Fibroblast of lung (primary cell): Measurements from ENCODE around the gene DOCK7. TPM values are rescaled to one million over a fixed set of nuclear protein-coding genes. Genes with fewer than 3 reads are reported as not detected.
A peak's percentile ranks its signal among the peaks of the same experiment; 100 is the strongest.

Source experiments
- DNase-seq, 2 donors: peaks; one replicate each; pipeline versions ENCODE4 v3.0.0 to v3.0.0-alpha.2; 2010; ENCODE audit warnings: low read depth in 2 of 2
- H2AFZ ChIP-seq: 2 replicates; pipeline ENCODE4 v1.5.1; 2012; ENCODE audit warnings: low read length, control low read depth, inconsistent platforms
- H3K27ac ChIP-seq: 2 replicates; pipeline ENCODE4 v1.5.1; 2011; ENCODE audit warnings: low read length, control low read depth; ENCODE audit not compliant: insufficient read depth
- H3K27me3 ChIP-seq: 2 replicates; pipeline ENCODE4 v1.5.1; 2011; ENCODE audit warnings: mild to moderate bottlenecking, low read length; ENCODE audit not compliant: control insufficient read depth, insufficient read depth
- H3K36me3 ChIP-seq: 2 replicates; pipeline ENCODE4 v1.5.1; 2011; ENCODE audit warnings: low read length; ENCODE audit not compliant: control insufficient read depth, insufficient read depth
- H3K4me1 ChIP-seq: 2 replicates; pipeline ENCODE4 v1.5.1; 2011; ENCODE audit warnings: low read length; ENCODE audit not compliant: control insufficient read depth, insufficient read depth; ENCODE audit errors: extremely low read depth
- H3K4me2 ChIP-seq: 2 replicates; pipeline ENCODE4 v1.5.1; 2011; ENCODE audit warnings: low read length, control low read depth; ENCODE audit not compliant: insufficient read depth; ENCODE audit errors: extremely low read depth
- H3K4me3 ChIP-seq, 4 experiments: fragments of 200-600 bp in 1 of 4; sonication (generic) in 1 of 4; replicated peaks in 1 of 4; 2 replicates each; pipeline ENCODE4 v1.5.1; 2011 to 2016; ENCODE audit warnings: low read length in 4 of 4, low read depth in 3 of 4, mild to moderate bottlenecking in 3 of 4, control low read depth in 2 of 4, inconsistent platforms in 1 of 4, mixed read lengths in 1 of 4; ENCODE audit not compliant: insufficient read depth in 1 of 4; ENCODE audit errors: control extremely low read depth in 1 of 4
- H3K79me2 ChIP-seq: 2 replicates; pipeline ENCODE4 v1.5.1; 2012; ENCODE audit warnings: mild to moderate bottlenecking, low read length, inconsistent platforms; ENCODE audit not compliant: control insufficient read depth, insufficient read depth
- H3K9ac ChIP-seq: 2 replicates; pipeline ENCODE4 v1.5.1; 2011; ENCODE audit warnings: mild to moderate bottlenecking, low read length, control low read depth; ENCODE audit not compliant: insufficient read depth
- H3K9me3 ChIP-seq: 2 replicates; pipeline ENCODE4 v1.5.1; 2012; ENCODE audit warnings: low read depth, low read length; ENCODE audit not compliant: control insufficient read depth, insufficient read depth
- H4K20me1 ChIP-seq: 2 replicates; pipeline ENCODE4 v1.5.1; 2011; ENCODE audit warnings: low read length; ENCODE audit not compliant: control insufficient read depth, insufficient read depth; ENCODE audit errors: extremely low read depth
- CTCF ChIP-seq, 2 donors: IDR thresholded peaks in 1 of 2; conservative IDR thresholded peaks in 1 of 2; 1 replicate in 1 of 2; 2 replicates in 1 of 2; pipeline ENCODE4 v1.5.1; 2011 to 2012; ENCODE audit warnings: low read length in 2 of 2, control low read depth in 1 of 2, inconsistent platforms in 1 of 2, low read depth in 1 of 2, mild to moderate bottlenecking in 1 of 2
- EZH2 ChIP-seq: IDR thresholded peaks from 2 replicates; pipeline ENCODE4 v1.5.1; 2012; ENCODE audit warnings: low read length, control low read depth, mild to moderate bottlenecking; ENCODE audit errors: missing control alignments
- polyA plus RNA-seq, 2 donors: library from polyadenylated mRNA; depleted of rRNA in 1 of 2; stranded (reverse) in 1 of 2; unstranded in 1 of 2; fragments of >200 nt; gene quantifications; 2 replicates each; pipeline ENCODE4 v1.2.1, GENCODE V29; 2011 to 2012; ENCODE audit warnings: missing spikeins in 1 of 2
- total RNA-seq: library from RNA; depleted of rRNA; stranded (reverse); fragments of >200 nt; gene quantifications from 2 replicates; pipeline ENCODE4 v1.2.1, GENCODE V29; 2014

The DOCK7 gene
- total and polyA plus RNA-seq, 2 donors (not counting 1 experiment from before 2014, with no cell fraction given): 66.5 to 153 TPM

GRCh38 chr1:62725255-62725654 lies 37.1 kb upstream of the DOCK7 start:
- H2AFZ ChIP-seq: no peak overlapping the region
- H3K4me2 ChIP-seq: peak overlapping the region; percentile 39
- no peaks in the 10 kb centered on the region for H3K27me3 ChIP-seq
- H3K4me3 ChIP-seq: peak overlapping the region in 3 of 4 experiments; percentile 11 to 30 (median 22)
- H3K79me2 ChIP-seq: no peaks in the 10 kb centered on the region
- TF ChIP-seq CTCF (conservative IDR thresholded peaks at IDR 0.05 in 1 of 2, IDR thresholded peaks at IDR 0.05 in 1 of 2; ENCODE audit: low read depth in 1 of 2, low read length in 2 of 2): no peak
- DNase-seq: peak; percentile 65 to 86
- no peaks in the 10 kb centered on the region for H4K20me1 ChIP-seq
- peak overlapping the region; percentile 19 for H3K27ac ChIP-seq
- peaks cover 7% of the 10 kb centered on the region for H3K4me1 ChIP-seq
- no peaks in the 10 kb centered on the region for H3K36me3 ChIP-seq
- H3K9me3 ChIP-seq: no peaks in the 10 kb centered on the region
- no peak overlapping the region for H3K9ac ChIP-seq

DNA sequence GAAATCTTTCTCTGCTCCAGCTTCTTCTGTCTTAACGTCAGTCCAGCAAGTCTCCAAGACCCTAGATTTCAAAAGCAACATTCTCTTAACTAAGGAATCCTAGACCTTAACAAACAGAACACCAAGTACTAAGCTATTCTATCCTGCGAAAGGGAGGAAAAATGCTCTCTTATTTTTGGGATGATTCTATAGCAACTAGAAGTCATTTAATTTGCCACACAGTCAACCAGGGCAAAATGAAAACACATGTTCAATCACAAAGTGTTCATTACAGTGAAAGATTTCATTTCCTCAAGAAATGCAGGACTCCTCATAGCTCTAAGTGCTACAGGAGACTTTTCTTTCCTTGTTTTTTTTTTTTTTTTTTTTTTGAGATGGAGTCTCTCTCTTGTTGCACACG lies 36.2 kb upstream of the DOCK7 start:
- no peak overlapping the region for H2AFZ ChIP-seq
- no peak overlapping the region for H3K4me2 ChIP-seq
- H3K4me3 ChIP-seq: peak overlapping the region in 1 of 4 experiments; percentile 30
- H4K20me1 ChIP-seq: no peaks in the 10 kb centered on the region
- no peak overlapping the region for H3K9ac ChIP-seq
- H3K9me3 ChIP-seq: no peaks in the 10 kb centered on the region
- TF ChIP-seq CTCF (conservative IDR thresholded peaks at IDR 0.05 in 1 of 2, IDR thresholded peaks at IDR 0.05 in 1 of 2; ENCODE audit: low read depth in 1 of 2, low read length in 2 of 2): no peak
- TF ChIP-seq EZH2: no peak
- H3K79me2 ChIP-seq: no peaks in the 10 kb centered on the region
- no peak overlapping the region for H3K27ac ChIP-seq
- H3K4me1 ChIP-seq: peaks cover 7% of the 10 kb centered on the region
- no peaks in the 10 kb centered on the region for H3K27me3 ChIP-seq
- no peaks in the 10 kb centered on the region for H3K36me3 ChIP-seq
- no peak for DNase-seq

DNA sequence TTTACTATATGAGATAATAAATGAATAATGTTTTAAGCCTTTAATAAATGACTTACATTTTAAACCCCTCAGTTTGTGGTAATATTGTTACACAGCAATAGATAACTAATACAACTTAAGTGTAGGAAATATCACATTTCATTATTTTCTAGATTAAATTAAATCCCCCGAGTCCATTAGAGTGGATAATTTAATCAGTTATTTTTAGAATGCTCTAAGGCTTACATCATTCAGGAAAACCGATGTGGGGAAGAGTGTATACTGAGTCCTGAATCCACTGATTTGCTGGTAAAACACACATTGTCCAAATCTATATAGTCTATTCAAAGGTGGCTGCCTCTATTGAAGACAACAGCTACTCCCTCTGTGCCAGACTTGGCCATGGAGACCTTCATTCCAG lies 35.7 kb upstream of the DOCK7 start:
- H3K79me2 ChIP-seq: no peaks in the 10 kb centered on the region
- no peaks in the 10 kb centered on the region for H3K36me3 ChIP-seq
- no peak for DNase-seq
- H3K4me3 ChIP-seq: no peak overlapping the region
- no peak overlapping the region for H3K4me2 ChIP-seq
- no peaks in the 10 kb centered on the region for H3K27me3 ChIP-seq
- H3K9me3 ChIP-seq: no peaks in the 10 kb centered on the region
- no peak overlapping the region for H3K27ac ChIP-seq
- TF ChIP-seq CTCF (conservative IDR thresholded peaks at IDR 0.05 in 1 of 2, IDR thresholded peaks at IDR 0.05 in 1 of 2; ENCODE audit: low read depth in 1 of 2, low read length in 2 of 2) (no peak), EZH2 (no peak)
- H3K4me1 ChIP-seq: peaks cover 7% of the 10 kb centered on the region
- no peak overlapping the region for H3K9ac ChIP-seq
- no peak overlapping the region for H2AFZ ChIP-seq
- no peaks in the 10 kb centered on the region for H4K20me1 ChIP-seq
